K562 (cell line): Measurements from ENCODE around the gene FMO3. TPM values are rescaled to one million over a fixed set of nuclear protein-coding genes. Genes with fewer than 3 reads are reported as not detected.

Experiments
- GATAD2B ChIP-seq: fragments of 450-650 bp; IDR thresholded peaks from 2 replicates; pipeline ENCODE4 v1.6.1; 2017; ENCODE audit warnings: mild to moderate bottlenecking, borderline replicate concordance
- ILF3 ChIP-seq: fragments of 450-650 bp; IDR thresholded peaks from 2 replicates; pipeline ENCODE4 v1.6.1; 2018; ENCODE audit warnings: antibody characterized with exemption, mild to moderate bottlenecking, moderate library complexity, borderline replicate concordance
- NR1H2 ChIP-seq: sonication (generic); formaldehyde crosslinking; IDR thresholded peaks from 2 replicates; pipeline ENCODE4 v1.4.0; 2020; ENCODE audit warnings: mild to moderate bottlenecking, missing genetic modification reagents
- RBM39 ChIP-seq: fragments of 200-400 bp; formaldehyde crosslinking; optimal IDR thresholded peaks from 2 replicates; pipeline ENCODE3; 2018; ENCODE audit warnings: low read depth, low read length
- SRSF3 ChIP-seq: fragments of 200-400 bp; formaldehyde crosslinking; IDR thresholded peaks from 2 replicates; pipeline ENCODE4 v1.6.1; 2016; ENCODE audit warnings: mild to moderate bottlenecking, low read length, moderate library complexity; ENCODE audit not compliant: insufficient read depth
- SUPT5H ChIP-seq: fragments of 450-650 bp; IDR thresholded peaks from 2 replicates; pipeline ENCODE4 v1.6.1; 2016
- TEAD2 ChIP-seq: fragments of 450-650 bp; IDR thresholded peaks from 2 replicates; pipeline ENCODE4 v1.6.1; 2016; ENCODE audit warnings: missing genetic modification characterization, control low read depth, missing compliant biosample characterization
- ZBTB34 ChIP-seq: fragments of 250-450 bp; sonication (Bioruptor Pico); IDR thresholded peaks from 2 replicates; pipeline ENCODE4 v1.8.0; 2021; ENCODE audit warnings: mild to moderate bottlenecking, moderate library complexity
- ZBTB5 ChIP-seq: fragments of 450-650 bp; IDR thresholded peaks from 2 replicates; pipeline ENCODE4 v1.6.1; 2017; ENCODE audit warnings: antibody characterized with exemption
- ZNF197 ChIP-seq: fragments of 200-800 bp; sonication (Bioruptor generic); IDR thresholded peaks from 2 replicates; pipeline ENCODE4 v1.6.1; 2016; ENCODE audit warnings: low read depth, missing genetic modification characterization, missing compliant biosample characterization
- polyA plus RNA-seq, 8 experiments: library from polyadenylated mRNA; depleted of rRNA in 4 of 8; stranded (reverse) in 5 of 8; unstranded in 3 of 8; fragments of >200 nt; fragmentation: Nextera tagmentation in 2 of 8; fragmentation: Illumina TruSeq in 1 of 8; extraction: Ambion mirVana in 2 of 8; extraction: Trizol in 1 of 8; gene quantifications; 2 replicates each; pipeline versions ENCODE4 v1.2.1 to v1.2.3, GENCODE V29; 2011 to 2014; ENCODE audit warnings: inconsistent platforms in 1 of 8, missing spikeins in 1 of 8
- total RNA-seq, 7 experiments: library from RNA; depleted of rRNA in 6 of 7; stranded (reverse); fragments of >200 nt in 6 of 7; fragmentation: Illumina TruSeq in 2 of 7; extraction: Trizol in 2 of 7; gene quantifications; 2 replicates each; pipeline versions ENCODE4 v1.2.1 to v1.2.3, GENCODE V29; 2011 to 2021; ENCODE audit warnings: low replicate concordance in 1 of 7

FMO3 gene
- total and polyA plus RNA-seq, 9 of the 15 experiments (the other 6 are each of a cell fraction or from before 2014, with no cell fraction given), result not detected

- TF ChIP-seq TEAD2 (tag), result no peak
- no peak for TF ChIP-seq ILF3
- TF ChIP-seq ZNF197 (CRISPR knock-in tag), result no peak
- TF ChIP-seq SUPT5H, result no peak
- TF ChIP-seq NR1H2 (CRISPR knock-in tag), result no peak
- TF ChIP-seq RBM39, result no peak
- TF ChIP-seq SRSF3, result no peak
- TF ChIP-seq ZBTB34 (CRISPR knock-in tag), result no peak
- no peak for TF ChIP-seq ZBTB5
- TF ChIP-seq GATAD2B, result no peak
These were observed 50.4 kb downstream of the FMO3 start (continued) for GRCh38 chr1:171140956-171141687.
